GM19395 (cell line): Measurements from ENCODE around the gene ALG1.
"Not testable (repeated sequence)": the region's sequence is repeated elsewhere in the genome, so short reads cannot be mapped to it uniquely, and the experiment has no call there.

Experiments used
- ATAC-seq: cut with Tn5 transposase; IDR thresholded peaks from one replicate; pipeline ENCODE4 v1.9.1; 2021; ENCODE audit warnings: mild to moderate bottlenecking, moderate library complexity; ENCODE audit not compliant: unreplicated experiment

ALG1 gene

DNA sequence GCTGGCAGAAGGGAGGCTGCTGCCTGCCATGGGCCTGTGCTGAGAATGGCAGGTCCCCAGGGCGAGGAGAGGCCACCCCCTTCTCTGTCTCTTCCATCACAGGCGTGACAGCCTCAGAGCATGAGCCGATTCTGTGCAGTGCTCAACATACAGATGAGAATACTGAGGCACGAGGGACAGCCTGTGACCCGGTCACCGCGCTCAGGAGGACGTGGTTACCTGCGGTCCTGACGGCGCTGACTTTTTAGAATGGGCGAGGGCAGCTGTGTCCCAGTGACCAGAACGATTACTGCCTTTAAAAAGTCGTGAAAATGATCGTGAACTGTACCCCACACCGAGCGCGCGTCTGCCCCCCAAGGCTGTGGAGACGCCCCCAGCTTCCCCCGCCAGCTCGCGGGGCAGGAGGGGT is 25.4 kb downstream of the ALG1 start:
- ATAC-seq, result not testable (repeated sequence)

DNA sequence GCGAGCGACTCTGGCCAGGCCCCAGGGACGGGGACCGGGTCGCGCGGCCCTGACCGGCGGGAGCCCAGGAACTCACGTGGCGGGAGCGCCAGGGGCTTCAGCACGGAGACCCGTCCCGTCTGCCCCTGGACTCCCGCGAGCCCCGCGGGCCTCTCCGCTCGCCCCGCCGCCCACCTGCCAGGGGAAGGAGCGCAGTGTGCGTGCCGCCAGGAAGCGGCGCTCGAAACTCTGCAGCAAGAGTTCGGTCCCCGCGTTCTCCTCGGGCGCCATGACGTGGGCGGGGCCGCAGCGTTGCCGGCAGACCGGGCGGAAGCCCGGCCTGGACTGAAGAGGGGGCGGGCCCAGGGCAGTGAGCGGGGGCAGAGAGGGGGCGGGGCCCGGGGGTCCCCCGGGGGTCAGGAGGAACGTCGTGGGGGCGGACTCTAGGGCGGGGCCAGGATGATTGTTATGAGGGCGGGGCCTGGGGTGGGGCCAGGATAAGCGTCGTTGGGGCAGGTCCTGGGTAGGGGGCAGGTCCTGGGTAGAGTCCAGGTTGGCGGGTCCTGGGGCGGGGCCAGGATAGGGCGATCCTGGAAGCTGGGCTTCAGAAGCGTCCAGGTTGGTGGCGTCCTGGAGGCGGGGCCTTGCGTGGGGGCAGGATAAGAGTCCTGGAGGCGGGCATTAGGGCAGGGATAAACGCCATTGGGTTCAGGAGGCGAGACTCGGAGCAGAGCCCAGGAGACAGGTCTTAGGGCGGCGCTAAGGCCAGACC is 26.0 kb downstream of the ALG1 start, which contains the start of gene EEF2KMT:
Gene EEF2KMT (minus strand): TSS at position 326 of the 751 bp plus-strand sequence. CDS start 56 bp downstream, at position 270.
- peak; percentile 92 for ATAC-seq

DNA sequence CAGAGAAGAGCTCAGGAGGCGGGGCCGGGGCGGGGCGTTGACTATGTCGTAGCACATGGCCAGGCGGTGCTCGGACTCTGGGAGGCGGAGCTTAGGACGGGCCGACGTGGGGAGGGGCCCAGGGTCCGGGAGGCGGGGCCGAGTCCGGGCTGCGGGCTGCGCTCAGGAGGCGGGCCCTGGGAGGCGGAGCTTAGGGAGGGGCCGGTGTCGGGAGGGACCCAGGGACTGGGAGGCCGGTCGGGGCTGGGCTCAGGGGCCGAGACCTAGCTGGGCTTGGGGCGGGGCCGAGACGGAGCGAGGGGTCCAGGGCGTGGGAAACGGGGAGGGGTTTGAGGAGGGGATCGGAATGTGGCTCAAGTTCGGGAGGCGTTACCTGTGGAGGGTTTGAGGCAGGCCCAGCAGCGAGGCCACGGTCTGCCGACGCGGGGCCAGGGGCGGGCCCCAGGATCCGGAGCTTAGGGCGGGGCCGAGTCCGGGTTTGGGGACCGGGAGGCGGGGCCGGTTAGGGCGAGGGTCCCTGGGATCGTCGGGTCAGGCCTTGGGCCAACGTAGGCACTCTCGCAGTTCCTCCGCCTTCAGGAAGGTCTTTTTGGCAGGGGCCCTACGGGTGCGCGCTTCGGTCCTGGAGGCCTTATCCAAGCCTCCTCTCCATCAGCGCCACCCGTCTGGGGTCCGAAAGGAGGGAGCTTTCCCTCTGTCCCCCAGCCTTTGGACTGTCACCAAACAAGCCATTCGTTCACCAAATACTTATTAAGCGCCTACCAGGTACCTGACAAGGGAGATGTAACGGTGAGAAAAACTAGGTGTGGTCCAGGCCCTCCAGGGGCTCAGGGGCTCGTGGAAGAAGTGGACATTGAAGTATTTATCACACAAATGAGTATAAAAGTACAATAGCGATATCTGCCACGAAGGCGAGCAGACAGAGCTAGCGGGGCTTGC is 26.8 kb downstream of the ALG1 start:
- ATAC-seq, result peak; percentile 80

DNA sequence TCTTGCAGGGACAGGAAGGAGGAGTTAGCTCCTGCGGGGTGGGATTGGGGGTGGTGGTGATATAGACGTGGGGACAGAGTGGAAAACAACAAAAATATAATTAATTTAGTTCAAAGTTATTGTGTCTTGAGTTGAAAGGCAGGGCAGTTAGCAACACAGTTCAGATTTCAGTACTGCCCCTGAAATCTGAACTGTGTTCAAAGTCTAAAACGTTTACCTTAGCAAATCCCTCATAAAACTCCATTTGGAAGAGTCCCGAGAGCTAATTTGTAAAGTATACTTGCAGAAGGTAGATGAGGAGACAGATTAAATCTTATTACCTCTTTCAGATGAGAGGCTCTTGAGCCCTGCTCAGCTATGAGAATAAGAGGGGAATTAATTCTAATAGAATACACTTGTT is 27.5 kb downstream of the ALG1 start:
- ATAC-seq, result not testable (repeated sequence)

DNA sequence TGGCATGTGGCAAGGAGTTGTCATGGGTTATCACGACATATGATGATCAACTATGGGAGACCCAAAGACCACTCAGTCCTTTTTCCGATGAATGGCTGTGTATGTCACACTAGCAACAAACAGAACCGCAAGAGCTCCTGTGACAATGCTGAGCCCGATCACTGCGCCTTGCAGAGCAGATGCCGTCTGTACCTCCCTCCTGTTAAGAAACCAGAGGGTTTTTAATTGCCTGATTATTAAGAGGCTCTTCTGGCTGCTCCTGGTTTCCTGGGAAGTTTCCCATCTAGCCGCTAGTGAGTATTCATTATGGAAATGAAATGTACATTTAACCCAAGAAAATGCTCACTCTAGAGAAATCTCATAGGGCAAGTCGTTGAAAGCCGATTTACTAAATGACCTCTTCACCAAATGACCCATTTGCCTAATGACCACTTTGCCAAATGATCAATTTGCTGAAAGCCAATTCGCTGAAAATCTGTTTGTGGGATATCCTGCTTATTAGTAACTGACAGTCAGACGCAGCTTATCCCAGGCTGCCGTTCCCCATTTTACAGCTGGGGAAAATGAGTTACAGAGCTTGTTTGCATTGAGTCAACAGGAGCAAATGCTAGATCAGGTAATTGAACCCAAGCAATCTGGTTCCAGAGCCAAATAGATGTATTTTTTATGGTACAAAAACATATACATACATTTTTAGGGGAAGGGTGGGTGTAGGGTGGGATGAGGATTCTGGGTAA is 31.8 kb downstream of the ALG1 start:
- not testable (repeated sequence) for ATAC-seq

DNA sequence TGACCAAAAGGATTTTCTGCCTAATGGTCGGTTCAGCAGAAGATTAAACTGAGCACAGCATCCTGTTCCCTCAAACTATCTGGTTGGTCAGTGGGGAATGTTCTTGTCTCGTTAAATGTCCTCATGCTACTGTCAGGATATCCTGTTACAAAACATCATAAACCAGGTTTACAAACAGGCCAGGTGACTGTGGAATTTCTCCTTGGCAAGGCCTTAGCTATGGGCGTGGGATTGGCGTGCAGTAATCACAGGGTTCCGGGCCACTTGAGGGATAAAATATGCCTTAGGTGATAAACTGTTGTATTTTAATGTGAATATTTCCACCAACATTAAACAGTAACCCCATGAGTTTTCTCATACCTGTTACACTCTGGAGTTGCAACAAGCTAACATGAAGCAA is 33.4 kb downstream of the ALG1 start:
- not testable (repeated sequence) for ATAC-seq

DNA sequence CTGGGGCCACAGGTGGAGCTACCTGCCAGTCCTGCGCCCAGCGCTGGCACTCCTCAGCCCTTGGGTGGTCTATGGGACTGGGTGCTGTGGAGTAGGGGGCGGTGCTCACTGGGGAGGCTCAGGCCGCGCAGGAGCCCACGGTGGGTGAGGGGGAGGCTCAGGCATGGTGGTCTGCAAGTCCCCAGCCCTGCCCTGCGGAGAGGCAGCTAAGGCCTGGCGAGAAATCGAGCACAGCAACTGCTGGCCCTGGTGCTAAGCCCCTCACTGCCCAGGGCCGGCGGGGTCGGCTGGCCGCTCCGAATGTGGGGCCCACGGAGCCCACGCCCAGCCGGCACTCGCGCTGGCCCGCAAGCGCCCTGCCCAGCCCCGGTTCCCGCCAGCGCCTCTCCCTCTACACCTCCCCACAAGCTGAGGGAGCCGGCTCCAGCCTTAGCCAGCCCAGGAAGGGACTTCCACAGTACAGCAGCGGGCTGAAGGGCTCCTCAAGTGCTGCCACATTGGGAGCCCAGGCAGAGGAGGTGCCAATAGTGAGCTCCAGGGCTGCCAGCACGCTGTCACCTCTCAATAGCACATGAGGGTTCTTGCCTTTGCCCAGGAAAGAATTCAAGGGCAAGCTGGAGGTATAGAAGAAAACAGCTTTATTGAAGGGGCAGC is 37.0 kb downstream of the ALG1 start:
- ATAC-seq, result no peak

DNA sequence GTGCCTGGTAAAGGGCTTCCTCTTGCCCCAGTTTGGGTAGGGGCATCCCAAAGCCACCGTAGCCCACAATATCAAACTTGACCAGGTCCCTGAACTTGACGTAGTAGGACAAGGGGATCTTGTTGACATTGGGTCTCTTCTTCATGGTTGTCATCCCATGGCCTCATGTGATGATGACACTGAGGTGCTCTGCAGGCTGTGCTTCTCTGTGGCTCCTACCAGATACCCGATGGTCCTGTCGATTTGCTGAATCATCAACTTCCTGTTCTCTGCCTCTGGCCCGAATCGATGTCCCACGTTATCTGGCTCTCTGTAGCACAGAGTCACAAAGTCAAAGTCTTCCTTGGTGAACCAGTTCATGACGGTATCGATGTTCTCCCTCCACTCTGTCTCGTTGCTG is 39.3 kb downstream of the ALG1 start:
- not testable (repeated sequence) for ATAC-seq

DNA sequence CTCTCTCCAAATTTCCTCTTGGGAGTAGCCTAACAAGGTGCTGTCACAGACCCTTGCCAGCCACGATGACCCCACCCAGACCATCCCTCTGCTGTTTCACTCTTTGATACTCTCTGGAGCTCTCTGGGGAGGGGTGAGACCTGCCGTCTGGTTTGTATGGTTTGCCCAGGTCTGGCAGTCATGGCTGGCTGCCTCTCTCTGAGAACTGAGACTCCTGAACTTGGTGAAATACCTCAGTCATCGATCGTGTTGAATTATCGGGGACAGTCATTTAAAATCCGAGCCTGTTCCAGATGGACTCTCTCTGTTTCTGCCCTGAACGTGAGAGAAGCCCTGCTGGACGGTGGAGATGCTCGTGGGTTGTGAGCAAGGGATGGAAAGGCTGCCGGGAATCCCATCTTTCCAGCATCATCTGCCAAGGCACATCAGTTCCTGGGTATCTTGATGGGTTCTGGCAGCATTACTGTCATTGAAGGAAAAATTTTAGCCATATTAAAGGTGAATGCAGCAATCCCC is 45.2 kb downstream of the ALG1 start:
- not testable (repeated sequence) for ATAC-seq

DNA sequence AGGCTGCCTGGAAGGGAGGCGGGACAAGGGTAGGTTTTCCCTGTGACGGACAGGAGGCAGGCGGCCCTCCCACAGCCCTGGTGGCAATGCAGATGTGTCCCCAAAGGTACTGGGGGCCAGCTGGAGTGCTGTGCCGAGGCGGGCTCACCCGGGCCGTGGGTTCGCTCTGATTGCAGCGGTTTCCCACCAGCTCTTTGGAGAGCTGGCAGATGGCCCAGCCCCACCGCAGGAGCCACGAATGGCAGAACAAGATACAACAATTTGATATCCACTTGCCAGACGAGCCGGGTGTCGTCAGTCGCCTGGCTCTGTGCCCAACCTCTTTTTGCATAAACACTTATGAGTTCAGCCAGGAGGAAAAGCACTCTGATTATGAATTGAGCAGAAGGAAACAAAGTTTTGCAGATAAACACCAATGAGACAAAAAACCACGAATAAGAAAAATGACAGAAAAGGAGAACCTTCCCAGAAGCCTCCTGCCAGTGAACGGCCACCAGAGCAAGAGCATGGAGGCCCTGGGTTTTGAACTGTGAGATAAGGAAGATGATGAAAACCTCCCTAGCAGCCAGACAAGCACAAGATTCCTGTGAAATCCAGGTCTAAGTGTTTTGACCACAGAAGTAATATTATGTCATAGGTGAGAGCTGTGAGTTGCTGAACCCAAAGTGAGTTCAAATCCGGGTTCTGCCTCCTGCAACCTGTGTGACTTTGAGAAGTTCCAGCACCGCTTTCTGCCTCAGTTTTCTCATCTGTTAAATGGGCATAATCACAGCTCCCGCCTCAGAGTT is 45.9 kb downstream of the ALG1 start:
- ATAC-seq, result not testable (repeated sequence)

DNA sequence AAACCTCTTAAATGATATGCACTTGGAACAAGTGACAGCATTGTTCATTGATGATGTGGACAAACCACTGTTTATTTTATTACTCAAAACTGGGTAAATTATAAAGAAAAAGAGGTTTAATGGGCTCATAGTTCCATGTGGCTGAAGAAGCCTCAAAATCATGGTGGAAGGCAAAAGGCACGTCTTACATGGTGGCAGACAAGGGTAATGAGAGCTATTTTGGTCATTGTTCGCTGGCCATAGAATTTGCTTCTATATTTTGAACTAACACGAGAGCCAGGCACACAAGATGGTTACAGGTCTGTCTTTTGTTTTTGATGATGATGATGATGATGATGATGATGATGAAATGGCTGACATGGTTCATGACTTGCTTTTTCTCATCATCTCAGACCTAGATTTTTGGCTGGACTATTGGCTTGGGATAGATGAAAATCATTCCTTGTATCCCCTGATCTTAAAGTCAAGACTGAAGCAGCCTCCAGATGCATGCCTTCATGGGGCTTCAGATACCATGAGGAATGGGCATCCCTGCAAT is 59.9 kb downstream of the ALG1 start:
- not testable (repeated sequence) for ATAC-seq

DNA sequence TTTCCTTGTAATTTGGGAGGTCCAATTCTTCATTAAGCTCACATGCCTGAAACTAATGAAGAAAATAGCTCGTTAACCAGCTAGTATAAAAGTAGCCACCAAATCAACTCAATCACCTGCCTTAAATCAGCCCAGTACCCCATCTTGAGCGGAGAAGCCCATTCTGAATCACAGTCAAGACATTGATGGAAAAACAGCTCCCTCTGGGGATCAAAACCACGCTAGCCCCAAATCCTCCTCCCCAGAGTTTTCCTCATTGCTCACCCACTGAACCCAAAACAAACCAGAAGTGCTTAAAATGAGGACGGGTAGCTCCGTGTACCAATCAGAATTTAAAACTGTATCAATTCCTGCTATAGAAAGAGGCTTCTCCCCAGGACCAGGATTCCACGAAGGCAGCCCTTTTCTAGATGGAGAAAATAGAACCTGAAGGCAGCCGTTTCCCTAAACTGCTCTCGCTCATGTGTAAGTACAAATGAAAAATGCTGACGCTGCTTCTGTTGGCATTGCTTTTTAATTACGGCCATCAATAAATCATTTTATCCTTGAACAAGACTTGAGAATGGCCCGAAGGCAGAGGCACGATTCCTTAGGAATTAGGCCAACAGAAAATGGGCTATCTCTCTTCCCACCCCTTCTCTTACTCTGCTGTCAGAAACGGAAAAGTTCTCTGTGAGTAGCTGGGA is 61.4 kb downstream of the ALG1 start:
- ATAC-seq, result not testable (repeated sequence)

DNA sequence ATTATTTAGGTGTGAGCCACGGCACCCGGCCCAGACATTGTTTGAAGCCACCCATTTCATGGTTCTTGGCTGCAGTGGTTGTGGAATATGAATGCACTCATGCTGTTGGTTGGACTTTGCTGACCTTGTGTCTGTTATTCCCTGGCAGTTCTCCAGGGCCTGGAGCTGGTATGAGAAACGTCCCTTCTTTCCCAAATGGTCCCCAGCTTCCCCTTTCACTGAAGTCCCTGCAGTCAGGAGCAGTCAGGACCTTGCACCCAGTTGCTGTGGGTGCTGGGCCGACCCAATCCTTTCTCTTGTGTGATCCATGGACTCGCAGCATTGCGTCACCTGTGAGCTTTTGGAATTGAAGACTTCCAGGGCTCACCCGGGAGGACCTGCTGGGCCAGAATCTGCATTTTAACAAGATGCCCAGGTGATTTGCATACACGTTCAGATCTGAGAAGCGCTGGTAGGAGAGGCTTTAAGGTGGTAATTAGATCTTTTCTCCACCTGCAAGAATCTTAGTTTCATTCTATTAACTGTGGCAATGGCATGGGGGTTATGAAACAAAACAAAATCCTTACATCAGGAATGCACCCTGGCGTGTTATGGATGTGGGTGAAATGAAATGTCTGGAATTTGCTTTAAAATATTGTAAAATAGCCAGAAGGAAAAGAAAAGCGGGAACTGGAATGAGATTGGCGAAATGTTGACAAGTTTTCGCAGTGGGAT is 63.3 kb downstream of the ALG1 start:
- ATAC-seq, result not testable (repeated sequence)
